Activated CD8-positive, alpha-beta memory T cell treated with anti-CD3 and anti-CD28 coated beads, Interleukin-2, amount 50 U/mL, for 48 hours (primary cell): ENCODE measurements around the gene GALNT2.

ENCODE experiments used
- DNase-seq: peaks from one replicate; pipeline ENCODE4 v3.0.0-alpha.2; 2020

Gene GALNT2

GRCh38 chr1:230066466-230067404 lies at the start of gene GALNT2:
Gene GALNT2, plus strand, starts transcription at chr1:230067238. Its CDS starts 43 bp downstream, at chr1:230067281.
- peak; percentile 91 for DNase-seq

DNA sequence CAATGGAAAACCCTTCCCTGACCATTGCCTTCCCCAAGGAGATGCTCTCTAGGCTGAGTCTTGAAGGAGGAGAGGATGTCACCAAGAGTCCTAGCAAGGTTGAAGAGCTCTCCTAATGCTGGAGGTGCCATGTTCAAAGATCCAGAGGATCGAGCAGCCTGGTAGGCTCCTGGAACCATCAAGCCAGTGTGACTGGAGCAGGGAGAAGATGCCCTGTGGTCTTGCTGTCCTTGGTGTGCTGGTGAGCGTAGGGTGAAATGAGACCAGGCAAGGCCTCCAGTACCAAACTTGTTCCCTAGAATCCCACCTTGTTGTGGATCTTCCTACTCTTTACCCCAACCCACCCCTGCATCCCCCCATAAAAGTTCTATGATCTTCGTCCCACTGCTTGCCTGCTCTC lies 46.6 kb upstream of the GALNT2 start:
- DNase-seq = no peak

DNA sequence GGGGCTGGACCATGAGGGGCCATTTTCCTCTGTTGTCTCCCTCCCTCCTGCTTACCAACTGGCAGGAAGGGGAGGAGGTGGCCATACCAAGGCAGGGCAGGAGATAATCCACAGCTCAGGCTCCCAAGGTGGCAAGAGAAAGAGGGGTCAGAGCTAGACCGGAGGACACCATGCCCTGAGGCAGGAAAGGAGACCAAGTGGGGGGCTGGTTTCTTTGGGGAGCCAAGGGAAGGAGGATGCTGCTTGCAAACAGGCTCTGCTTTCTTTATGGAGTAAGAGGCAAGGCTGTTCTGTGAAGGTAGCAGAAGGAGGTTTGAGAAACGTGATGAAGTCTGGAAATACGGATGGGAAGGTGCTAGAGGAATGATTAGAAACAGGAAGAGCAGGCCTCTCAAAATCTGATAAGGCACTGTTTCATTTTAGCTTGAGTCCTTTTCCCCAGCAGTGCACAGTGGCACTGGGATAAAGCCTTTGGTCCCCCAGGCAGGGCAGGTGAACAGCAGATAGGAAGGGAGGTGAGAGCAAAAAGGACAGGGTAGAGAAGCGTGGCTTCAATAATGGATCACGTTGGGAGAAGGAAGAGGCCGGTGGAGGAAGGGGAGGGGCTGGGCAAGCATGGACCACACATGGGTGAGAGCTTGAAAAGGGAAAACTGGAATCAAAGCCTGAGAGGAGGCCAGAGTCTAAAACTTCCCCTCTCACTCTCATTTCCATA lies 44.2 kb upstream of the GALNT2 start:
- no peak for DNase-seq

DNA sequence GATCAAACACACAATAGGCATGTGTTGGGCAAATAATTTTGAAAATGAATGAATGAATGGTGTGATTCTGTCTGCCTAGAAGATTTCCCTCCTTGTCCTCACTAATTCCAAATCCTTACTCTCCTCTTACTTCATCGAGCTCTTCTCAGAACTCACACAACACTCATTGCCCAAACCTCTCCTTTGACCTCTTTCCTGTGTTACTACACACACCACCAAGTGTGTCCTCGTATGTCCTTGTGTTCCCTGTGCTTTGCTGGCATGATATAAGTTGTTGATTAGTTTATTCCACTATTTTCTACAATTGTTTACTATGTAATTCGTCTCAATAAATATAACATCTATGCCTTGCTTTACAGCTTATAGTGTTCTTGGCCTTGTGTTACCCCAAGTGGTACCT lies 41.4 kb upstream of the GALNT2 start:
- no peak for DNase-seq

DNA sequence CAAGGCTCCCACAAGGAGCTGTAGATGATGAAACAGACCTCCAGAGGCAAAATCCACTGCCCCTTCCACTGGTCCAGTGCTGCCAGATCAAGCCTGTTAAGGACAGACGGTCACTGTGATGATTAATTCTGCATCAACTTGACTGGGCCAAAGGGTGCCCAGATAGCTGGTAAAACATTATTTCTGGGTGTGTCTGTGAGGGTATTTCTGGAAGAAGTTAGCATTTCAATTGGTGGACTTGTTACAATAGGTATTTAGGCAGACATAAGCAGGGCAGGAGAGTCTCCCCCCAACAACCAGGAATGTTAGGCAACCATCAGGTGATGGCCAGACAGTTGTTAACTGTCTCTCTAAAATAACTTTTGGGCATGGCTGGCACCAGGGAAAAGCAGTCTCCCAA lies 40.9 kb upstream of the GALNT2 start:
- no peak for DNase-seq

DNA sequence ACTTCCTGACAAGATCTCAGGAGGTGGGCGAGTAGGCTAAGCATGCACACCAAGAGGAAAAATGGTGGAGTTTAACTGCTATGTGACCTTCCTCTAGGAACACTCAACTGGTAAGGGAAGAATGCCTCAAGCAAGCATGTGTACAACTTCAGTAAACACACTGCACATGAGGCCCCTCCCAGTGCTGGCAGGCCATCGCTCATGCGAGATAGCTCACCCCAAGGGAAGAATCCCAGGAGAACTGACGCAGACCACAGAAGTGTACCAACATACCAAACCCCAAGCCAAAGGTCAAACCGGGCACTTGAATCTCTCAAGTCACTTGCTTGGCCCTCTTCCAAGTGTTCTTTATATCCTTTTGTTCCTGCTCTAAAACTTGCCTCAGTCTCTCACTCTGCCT lies 40.5 kb upstream of the GALNT2 start:
- DNase-seq = no peak

DNA sequence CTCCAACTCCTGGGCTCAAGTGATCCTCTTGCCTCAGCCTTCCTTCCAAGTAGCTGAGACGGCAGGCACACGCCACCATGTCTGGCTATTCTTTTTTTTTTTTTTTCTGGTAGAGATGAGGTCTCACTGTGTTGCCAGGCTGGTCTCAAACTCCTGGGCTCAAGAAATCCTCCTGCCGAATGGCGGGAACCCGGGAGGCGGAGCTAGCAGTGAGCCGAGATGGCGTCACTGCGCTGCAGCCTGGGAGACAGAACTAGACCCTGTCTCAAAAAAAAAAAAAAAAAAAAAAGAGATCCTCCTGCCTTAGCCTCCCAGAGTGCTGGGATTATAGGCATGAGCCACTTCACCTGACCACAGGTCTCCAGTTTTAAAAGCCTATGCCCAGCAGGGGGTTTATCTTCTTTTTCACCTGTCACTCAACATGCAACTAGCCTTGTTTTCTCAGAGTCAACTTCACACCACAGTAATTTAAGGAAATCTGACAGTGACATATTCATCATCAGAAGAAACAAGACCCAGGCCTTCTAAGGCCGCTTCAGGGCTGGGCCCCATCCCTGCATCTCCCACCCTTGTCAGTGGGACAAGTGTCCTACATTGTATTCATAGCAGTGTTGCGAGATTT lies 38.3 kb upstream of the GALNT2 start:
- no peak for DNase-seq

- DNase-seq = no peak
Measured at GRCh38 chr1:230029244-230029941, 37.6 kb upstream of the GALNT2 start.

DNA sequence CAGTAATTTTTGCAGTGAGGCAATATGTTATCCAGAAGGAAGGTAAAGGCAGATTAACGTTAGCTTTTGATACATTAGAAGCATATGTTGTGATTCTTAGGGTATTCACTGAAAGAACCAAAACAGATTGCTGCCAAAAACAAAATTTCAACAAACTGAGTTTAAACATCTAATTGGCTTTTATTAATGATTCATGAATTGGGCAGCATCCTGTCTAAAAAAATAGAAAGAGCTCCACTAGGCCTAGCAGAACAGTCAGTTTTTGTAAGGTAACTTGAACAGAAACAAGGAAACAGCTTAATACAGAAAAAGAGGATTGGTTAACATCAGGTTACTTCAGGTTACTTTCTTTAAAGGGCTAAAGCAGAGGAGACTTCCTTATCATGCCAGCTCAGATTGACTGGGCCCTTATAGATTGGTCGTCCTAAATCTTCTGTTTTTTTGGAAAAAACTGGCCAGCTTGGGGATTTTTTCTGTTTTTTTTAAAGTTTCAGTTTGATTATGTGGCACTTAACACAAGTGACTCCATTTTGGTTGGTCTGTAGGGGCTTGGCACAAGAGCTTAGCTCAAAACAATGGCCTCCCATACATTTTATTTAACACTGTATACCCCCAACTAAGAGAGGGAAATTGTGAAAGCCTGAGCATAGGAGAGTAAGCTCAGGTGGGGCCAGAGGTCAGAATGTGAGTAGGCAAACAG lies 36.8 kb upstream of the GALNT2 start:
- DNase-seq = no peak

- no peak for DNase-seq
Measured at GRCh38 chr1:230031131-230031530, 35.9 kb upstream of the GALNT2 start.

- no peak for DNase-seq
Measured at GRCh38 chr1:230032516-230033281, 34.3 kb upstream of the GALNT2 start.

GRCh38 chr1:230037261-230037660 lies 29.8 kb upstream of the GALNT2 start:
- DNase-seq = no peak

DNA sequence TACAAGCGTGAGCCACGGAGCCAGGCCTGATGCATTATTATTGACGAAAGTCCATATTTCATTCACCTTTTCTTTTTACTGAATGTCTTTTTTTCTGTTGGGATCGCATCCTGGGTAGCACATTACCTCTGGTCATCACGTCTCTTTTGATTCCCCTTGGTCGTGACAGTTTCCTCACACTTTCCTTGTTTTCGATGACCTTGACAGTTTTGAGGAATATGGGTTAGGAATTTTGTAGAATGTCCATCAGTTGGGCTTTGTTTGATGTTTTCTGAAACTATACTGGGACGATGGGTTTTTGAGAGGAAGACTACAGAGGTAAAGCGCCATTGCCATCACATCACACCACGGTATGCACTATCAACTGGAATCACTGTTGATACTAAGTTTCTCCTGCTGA lies 26.6 kb upstream of the GALNT2 start:
- DNase-seq = no peak

GRCh38 chr1:230043081-230043480 lies 24.0 kb upstream of the GALNT2 start:
- no peak for DNase-seq

DNA sequence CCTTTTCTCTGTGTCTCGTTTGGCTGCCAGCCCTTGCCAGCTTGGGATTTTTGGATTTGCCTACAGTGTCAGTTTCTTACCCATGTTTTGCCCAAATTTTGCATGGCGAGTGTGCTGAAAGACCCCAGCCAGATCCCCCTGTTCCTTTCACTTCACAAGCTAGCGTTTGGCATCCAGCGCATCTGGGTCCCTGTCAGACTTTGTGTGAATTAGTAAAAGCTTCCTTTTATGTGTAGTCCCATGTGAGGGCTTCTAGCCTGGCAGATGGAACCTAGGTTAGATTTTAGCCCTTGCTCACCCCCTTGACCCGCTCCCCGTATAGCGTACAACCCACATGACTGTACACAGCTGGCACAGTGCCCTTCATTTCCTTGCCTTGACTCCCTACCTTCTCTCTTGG lies 22.3 kb upstream of the GALNT2 start:
- DNase-seq = no peak

GRCh38 chr1:230047114-230047865 lies 19.7 kb upstream of the GALNT2 start:
- no peak for DNase-seq

DNA sequence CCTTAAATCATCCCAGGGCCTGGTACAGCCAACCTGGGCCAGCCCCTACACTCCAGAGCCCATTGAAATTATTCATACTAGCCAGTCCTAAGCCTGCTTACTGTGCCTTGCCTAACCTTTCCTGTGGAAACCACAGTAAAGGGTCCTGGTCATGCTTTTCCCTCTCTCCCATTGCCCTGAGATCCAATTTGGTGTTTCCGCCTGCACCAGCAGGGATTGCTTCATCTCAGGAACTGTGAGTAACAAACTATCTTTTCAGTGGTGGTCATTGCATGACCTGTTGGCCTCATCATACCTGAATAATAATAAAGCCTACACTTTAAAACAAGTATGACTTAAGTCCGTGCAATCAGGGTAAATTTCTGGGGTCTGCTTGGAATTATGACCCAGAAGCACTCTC lies 18.7 kb upstream of the GALNT2 start:
- DNase-seq = no peak

DNA sequence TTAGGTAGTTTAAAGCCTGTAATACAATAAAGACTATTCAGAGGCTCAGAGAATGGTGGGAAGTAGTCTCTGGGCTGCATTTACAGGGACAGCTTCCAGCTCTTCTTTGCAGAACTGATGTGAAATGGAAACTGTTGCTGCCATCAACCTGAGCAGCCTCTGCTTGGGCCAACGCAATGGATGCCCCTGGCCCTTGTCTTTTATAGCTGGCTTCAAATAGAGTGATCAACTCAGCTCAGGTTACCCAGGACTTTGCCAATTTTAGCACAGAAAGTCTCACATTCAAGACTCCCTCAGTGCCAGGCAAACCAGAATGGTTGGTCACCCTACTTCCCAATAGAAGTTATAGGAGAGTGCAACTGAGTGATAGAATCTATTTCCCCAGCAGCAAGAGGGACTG lies 18.1 kb upstream of the GALNT2 start:
- DNase-seq = no peak

DNA sequence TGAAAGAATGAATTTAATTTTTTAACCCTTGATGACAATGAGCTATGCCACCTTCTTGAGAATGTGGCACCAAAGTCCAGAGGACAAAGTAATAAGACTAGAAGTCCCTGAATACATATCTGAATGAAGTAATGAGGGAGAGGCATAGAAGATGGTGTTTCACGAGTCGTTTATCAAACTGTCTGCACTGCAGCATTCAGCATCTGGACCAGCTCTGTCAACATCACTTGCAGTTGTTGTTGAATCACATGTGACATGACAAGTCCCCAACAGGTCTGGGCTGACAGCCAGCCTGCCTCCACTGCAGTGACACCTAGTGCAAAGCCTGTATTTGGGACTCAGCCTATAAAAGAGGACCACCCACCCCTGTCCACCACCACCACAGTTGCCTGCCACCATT lies 17.3 kb upstream of the GALNT2 start:
- no peak for DNase-seq

DNA sequence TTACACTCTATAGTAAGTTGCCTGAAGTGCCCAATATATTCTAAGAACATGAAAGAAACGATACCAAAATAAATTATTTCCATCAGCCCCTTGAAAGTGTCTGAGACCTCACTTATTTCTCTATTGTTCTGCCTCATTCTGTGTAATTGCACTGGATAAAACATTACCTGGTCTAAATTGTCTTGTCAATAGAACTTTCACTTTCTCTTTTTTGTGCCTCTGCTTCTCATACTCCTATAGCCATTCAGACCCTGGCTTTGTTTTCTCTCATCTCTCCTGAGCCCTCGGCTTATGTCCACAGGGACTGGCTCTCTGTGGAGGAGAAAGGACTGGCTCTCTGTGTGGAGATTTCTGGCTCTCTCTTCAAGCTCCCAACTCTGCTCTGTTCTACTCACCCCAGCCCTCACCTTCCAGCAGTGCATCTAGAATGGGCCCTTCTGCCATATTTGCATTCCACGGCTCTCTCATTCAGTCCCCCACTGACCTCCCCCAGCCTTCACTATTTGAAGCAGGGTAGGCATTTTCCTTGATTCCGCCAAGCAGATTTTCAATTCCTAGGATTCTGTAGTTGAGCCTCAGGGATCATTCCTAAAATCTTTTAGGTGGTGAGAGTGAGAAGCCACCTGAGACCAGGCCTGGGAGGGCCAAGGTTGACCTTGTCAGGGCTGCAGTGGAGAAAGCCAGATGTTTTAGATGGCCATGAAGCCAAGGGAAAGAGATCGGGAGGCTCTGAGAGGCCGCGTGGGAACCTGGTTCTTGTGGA lies 15.9 kb upstream of the GALNT2 start:
- no peak for DNase-seq
